NT2/D1 (cell line): ENCODE results near the gene HS6ST2.

Source experiments
- YY1 ChIP-seq: IDR thresholded peaks from 2 replicates; pipeline ENCODE4 v1.6.1; 2011; ENCODE audit not compliant: insufficient read length, insufficient read depth
- ZNF274 ChIP-seq: IDR thresholded peaks from 2 replicates; pipeline ENCODE4 v1.6.1; 2011; ENCODE audit warnings: mild to moderate bottlenecking, low read depth, low read length

- TF ChIP-seq YY1 (no peak), ZNF274 (no peak)
Observed at GRCh38 chrX:132664273-132664672, 294.2 kb downstream of the HS6ST2 start.
